GM18526 (cell line): ENCODE results near the gene UBE2O.

ENCODE experiments used
- POLR2A ChIP-seq: IDR thresholded peaks from 3 replicates; pipeline ENCODE4 v1.6.1; 2011; ENCODE audit not compliant: insufficient read length; ENCODE audit errors: extremely low read depth

The UBE2O gene

DNA sequence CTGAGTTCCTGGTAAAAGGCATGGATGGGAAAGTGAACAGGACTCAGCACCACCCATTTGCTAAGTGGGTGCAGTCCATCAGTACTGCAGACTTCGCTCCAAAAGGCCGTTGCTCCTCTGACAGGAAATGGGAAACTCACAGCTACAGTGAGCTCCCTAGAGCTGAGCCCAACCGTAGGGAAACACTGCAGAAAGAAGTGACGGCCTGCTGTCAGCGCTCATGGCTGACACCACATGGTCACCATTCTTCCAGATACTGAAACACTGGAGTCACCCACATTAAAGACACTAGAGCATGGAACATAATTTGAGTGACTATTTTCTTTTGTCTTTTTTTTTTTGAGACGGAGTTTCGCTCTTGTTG is 31.9 kb downstream of the UBE2O start:
- TF ChIP-seq POLR2A = no peak

DNA sequence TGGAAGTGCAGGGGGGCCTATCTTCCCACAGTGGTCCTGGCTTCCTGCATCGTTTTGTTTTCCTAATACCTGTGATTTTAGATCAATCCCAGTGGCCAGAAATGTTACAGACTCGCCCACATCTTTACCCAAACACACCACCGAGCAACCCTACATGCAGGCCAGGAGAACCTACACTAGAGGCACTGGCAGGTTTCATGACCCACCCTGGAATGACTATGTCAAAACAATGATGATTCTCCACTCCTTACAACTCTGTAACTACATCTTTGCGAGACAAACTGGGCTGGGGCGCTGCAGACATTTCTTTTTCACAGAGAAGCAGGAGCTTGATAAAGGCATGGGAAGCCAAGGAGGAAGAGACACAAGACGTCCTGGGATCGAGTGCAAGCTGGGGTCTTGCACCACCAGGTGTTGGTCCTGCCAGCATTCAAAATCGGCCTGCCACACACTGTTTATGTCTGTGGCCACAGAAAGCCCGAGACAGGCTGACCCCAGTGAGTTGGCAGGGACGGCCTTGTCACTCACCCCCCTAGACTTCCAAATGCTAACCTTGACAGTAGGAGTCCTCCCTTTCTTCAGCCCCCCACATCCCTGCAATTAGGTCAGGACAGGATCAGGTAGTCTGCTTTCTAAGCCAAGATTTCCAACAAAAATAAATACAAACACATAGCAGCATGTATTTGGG is 32.5 kb downstream of the UBE2O start:
- no peak for TF ChIP-seq POLR2A

DNA sequence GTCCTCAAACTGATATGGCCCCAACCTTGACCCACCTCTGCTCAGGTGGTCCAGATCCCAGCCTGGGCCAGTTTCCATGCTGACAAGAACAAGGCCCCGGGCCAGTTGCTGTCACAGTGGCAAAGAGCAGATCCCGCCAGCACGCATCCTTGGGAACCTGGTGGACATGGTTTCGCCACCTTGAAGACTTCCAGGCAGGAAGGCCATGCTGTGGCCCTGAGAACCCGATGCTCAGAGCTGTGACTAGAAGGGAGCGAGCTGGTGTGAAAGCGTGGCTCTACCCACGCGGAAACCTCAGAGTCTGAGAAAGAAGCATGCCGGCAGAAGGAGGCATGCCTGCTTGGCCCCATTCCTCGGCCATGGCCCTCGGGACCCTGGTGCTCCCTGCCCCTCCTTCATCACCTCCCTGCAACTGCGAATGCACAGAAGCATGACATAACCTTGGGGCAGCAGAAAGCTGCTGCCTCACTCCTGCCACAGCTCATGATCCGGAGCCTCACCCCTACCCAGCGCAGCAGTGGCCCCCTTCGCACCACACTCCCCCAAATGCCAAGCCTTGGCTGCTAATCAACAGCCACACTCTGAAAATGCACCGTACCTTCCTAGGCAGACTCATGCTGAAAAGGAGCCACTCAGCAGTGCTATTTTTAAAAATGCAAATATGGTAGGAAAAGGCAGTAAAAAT is 33.2 kb downstream of the UBE2O start:
- no peak for TF ChIP-seq POLR2A

DNA sequence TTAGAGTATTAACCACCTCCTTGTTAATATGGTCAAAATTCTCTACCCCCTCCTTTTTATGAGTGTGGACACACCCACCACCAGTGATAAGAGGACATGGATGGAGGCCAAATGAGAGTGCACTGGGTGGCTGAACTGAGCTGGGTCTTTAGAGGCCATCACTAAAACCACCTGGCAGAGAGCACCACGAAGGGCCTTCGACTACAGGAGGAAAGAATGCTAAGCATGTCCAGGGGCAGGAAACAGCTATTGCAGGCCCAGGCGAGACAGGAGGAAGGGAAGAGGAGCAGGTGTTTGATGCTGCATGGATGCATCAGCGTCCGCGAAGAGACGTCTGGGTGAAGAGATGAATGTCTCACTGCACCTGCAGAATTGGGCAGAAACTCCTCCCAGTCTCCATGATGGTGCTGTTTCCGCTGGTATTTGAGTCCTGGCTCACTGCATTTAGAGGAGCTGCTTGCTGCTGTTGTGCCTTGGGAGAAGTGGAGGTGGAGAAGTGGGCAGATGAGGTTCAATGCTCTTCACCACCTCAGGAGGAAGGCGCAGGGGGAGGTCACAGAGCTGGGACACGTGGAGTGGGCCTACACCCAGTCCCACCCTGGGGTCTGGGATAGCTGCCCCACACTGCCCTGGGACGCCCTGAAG is 35.3 kb downstream of the UBE2O start:
- TF ChIP-seq POLR2A = no peak

DNA sequence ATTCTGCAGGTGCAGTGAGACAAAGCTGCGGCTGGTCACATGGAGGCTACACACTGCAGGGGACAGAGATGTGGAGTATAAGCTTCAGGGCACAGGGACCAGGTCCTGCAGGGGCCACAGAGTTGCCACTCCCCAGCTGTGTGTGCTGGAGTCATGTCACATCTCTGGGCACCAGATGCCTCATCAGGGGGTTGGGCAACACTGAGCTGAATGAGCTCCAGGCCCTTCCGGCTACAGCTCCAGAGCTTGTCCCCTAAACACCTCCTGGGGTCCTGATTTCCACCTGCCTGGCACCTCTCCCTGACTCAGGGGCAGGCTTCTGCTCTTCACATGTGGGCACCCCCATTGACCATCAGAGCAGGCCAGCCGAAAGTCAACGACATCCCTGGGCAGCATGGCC is 36.1 kb downstream of the UBE2O start:
- TF ChIP-seq POLR2A = no peak

DNA sequence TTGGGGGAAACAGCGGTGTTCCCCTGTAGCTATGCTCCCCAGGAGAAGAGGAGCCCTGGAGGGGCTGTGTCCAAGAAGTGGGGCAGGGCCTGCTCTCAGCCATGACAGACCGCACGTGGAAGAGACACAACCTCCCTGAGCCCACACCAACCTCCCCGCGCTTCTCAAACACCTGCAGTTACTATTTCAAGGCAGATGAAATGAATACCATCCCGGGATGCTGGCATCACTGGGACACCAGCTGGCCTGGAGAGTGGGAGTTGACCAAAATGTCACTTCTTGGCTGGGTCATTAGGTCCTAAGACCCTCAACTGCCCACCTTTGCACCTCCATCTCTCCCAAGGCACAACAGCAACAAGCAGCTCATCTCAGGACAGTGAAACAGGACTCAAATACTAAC is 36.5 kb downstream of the UBE2O start:
- no peak for TF ChIP-seq POLR2A

DNA sequence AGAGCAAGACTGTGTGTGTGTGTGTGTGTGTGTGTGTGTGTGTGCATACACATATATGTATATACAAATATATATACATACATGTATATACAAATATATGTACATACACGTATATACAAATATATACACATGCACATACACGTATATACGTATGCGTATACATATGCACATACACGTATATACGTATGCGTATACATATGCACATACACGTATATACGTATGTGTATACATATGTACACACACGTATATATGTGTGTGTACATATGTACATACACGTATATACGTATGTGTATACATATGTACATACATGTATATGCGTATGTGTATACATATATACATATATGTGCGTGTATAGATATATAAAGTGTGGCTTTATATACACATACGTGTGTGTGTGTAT is 37.2 kb downstream of the UBE2O start:
- TF ChIP-seq POLR2A = no peak

DNA sequence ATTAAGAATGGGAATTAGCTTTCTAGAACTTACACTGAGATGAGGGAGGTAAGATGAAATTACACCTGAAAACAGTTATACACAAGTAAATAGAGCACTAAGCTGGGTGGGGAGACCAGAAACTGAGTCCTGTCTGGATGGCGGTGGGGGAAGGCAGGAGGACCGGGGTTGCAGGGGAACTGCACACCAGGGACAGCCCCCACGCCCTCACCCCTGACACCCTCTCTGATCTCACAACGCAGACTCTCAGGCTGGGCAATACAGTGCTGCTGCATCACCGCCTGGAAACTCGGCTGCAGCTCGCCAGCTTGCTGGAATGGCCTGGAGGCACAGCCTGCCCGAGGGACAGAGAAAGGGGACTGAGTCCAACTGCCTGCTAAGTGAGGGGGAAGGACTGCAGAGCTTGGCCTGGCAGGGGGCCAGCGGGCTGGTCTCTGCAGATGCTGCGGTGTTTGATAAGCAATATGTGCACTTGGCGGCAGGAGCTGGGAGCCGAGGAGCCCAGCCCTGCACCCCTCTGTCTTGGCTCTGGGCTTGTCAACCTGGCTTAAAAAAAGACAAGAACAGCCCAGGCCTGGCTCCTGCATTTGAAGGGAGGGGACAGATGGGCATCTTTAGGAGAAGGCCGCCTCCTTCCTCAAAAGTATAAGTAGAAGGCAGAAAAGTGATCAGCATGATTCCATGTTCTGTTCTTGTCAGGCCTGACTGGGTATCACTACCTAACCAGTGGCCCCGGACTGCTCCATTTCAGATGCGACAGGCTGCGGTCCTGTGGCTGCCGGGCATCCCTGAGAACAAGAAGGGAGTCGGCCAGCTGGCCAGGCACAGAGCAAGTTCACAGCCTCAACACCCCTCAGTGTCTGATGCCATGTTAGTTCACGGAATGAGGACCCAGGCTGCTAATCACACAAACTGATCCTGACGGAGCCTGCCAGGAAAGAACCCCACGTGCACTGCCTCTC is 38.3 kb downstream of the UBE2O start:
- TF ChIP-seq POLR2A = no peak

DNA sequence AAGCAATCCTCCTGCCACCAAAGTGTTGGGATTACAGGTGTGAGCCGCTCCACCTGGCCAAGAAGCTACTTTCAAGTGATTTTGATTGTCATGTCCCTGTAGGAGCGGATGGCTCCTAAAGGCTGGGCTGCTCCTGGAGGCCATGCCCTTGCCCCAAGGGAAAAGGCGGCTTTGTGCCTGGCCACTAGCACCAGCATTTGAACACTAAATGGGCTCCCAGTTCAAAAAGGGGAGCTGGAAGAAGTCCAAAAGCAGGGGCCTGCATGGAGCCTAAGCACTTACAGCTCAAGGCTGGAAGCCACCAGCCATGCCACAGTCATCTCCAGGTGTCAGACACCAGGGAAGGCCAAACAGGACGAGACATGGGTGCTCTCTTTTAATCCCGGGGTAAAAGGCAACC is 41.7 kb downstream of the UBE2O start:
- TF ChIP-seq POLR2A = no peak

DNA sequence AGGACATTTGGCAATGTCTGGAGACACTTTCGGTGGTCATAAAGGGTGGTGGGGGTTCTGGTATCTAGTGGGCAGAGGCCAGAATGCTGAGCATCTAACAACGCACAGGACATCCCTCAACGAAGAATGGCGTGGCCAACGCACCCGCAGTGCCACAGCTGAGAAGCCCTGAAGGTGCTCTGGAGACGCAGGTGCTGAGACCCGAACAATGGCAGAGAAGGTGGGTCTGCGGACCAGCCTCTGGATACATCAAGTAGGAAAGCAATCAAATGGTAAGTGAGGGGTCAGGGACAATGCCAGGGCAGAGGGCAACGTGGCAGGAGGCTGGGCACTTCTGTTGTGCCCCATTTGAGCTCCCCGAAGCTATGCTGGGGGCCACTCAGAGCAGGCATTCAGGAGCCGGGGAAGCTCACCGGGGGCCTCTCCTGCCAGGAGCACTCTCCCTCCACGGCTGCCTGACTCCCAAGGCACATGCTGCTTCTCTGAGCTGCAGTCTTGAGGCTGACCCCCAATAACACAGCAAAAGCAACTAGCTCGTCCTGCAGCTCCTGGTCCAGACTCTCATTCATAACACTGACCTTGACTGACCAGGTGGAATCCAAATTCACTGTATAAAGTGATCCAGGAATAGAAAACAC is 42.5 kb downstream of the UBE2O start:
- TF ChIP-seq POLR2A = no peak

DNA sequence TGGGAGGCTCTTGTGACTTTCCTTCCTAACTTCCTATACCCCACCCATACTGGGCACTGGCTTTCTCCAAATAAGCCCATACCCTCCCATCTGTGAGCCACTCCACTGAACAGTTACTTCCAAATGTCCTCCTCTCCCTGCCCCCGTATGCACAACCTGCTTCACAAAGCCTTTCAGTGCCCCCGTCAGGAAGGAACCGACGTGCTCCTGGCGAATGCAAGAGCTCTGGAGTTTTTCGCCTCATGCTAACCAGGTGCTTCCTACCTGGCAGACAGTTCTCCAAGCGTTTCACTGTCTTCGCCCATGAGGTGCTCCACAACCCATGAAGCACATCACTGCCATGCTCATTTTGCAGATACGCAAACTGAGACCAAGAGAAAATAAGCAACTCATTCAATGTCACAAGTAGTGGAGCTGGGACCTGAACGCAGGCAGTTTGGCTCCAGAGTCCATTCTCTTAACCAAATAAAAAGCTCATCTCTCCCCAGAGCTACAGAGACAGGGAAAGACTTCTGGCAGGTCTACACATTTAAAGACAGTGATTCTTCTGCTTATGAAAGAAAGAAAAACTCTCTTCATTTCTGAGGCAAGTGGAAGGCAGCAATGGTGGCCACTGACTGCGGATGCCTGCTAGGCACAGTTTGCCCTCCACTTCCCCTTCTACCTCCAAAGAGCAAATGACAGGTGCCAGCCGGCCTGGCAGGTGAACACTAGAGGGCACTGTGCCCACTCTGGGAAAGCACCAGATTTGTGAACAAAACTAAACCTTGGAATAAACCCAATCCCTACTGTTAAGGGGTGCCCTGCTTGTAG is 44.7 kb downstream of the UBE2O start:
- TF ChIP-seq POLR2A = no peak

DNA sequence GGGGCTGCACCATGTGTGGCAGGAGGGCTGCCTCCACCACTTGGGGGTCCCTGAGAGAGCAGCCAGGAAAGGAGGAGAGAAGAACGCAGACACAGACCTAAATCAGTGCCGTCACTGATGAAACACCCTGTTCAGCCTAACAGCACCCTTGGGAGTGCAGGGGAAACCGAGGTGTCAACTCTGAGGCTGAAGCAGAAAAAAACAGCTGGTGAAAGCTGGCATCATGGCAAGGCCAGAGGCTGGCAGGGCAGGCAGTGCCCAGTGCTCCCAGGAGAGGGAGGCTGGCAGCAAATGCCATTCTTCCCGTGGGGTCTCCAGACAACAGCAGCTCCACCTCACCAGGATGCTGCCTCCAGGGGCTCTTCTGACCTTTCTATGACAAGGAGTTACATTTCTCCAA is 45.4 kb downstream of the UBE2O start:
- no peak for TF ChIP-seq POLR2A

DNA sequence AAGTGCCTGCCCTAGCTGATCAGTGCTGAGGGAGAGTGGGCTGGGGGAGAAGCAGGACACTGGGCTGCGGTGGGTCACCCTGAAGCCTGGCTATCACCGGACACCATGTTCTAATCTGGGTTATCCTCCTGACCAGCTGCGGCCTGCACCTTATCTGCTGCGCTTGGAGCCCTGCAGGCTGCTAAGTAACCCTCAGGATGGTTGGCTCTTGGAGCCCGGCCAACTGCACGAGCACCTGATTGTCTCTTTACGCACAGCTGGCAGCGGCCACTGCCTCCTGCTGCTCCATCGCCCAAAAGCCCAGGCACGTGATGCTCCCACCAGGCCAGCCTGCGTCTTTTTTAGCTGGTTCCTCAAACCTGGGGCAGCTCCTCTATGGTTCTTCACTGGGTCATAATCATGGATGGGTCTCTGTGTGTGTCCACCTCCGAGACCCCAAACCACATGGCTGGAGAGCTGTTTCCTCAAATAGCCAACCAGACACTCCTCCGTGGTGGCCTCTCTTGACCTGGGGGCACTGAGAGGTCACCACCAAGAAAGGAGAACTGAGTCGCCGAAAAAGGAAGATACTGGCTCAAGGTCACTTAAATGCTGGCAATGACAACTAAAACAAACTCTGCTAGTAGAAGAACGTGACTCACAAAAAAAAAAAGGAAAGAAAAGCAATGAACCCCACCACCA is 46.8 kb downstream of the UBE2O start:
- no peak for TF ChIP-seq POLR2A

DNA sequence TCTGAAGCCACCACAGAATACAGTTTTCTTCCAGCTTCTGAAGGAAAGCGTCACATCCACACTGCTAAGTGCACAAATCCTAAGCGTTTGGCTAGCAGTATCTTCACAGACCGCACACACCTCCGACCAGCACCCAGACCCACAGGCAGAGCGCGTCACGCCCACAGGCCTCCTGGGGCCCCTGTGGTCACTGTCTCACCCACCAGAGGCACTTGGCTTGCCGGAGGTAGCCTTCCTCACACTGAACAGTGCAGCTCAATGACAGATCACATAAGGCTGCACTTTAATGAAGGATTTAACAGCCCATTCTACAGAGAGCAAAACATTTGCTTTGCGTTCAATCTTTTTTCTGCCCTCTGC is 47.4 kb downstream of the UBE2O start:
- no peak for TF ChIP-seq POLR2A
